GM18502 (cell line): Measurements from ENCODE around the gene B9D2.
A peak's percentile ranks its signal among the peaks of the same experiment; 100 is the strongest.
"Not testable (repeated sequence)": the region's sequence is repeated elsewhere in the genome, so short reads cannot be mapped to it uniquely, and the experiment has no call there.

ENCODE experiments used
- ATAC-seq: cut with Tn5 transposase; IDR thresholded peaks from one replicate; pipeline ENCODE4 v1.9.1; 2021; ENCODE audit warnings: mild to moderate bottlenecking; ENCODE audit not compliant: unreplicated experiment, poor library complexity

The B9D2 gene

DNA sequence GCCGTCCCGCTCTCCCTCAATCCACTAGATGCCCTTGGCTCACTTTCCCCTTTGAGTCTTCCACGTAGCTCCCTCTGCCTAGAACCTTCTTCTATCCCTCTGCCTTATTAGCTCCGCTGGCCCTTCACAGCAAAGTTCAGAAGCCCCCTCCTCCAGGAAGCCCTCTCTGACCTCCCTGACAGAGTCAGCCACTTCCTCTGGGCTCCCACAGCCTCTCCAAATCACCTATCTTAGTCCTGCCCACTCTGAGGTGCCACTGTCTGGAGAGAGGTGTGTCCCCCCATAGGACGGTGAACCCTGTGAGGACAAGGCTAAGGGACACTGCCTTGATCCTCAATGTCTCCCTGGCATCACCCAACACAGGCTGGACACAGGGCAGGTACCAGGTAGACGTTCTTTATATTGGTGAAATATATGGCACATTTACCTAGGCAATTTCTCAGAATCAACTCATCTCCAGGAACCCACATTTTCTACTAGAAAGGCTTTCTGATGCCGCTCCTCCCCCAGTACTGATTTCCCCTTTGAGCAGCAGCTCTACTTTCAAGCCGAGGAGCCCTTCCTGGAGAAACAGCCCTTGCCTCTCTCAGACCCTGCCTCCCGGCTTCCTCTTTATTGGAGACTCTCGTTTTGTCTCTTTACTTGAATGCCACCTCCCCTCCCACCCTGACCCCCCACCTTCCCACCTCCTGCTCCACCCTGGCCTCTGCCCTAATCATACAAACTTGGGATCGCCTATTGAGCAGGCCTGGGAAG lies 6.8 kb downstream of the B9D2 start:
- ATAC-seq: no peak

DNA sequence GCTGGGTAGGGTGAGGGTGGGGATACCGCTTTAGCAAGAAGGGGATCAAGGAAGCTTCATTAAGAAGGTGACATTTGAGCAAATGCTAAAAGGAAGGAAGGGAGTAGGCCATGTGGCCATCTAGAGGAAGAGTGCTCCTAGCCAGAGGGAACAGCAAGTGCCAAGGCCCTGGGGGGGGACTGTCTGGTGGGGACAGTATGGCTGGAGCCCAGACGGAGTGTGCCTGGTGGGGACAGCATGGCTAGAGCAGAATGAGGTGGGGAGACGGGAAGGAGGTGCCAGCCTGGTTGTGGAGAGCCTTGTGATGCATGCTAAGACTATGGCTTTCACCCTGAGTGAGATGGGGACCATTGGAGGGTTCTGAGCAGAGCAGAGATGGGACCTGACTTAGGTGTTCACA lies 8.1 kb downstream of the B9D2 start:
- ATAC-seq: no peak

DNA sequence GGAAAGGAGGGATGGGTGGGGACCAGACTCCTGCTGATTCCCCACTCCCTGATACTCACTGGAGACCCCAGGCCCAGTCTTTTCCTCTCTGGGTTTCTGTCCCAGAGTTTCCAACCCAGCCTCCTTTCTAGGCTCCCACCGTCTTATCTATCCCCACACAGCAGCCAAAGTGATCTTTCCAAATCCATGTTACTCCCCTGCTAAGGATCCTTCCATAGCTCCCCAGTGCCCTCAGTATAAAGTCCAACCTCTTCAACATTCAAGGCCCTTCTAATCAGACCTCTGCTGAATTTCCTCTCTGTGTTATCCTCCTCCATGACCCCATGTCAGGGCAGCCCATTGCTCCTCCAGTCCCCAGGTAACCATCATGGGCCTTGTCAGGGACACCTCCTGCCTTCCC lies 8.9 kb downstream of the B9D2 start:
- no peak for ATAC-seq

DNA sequence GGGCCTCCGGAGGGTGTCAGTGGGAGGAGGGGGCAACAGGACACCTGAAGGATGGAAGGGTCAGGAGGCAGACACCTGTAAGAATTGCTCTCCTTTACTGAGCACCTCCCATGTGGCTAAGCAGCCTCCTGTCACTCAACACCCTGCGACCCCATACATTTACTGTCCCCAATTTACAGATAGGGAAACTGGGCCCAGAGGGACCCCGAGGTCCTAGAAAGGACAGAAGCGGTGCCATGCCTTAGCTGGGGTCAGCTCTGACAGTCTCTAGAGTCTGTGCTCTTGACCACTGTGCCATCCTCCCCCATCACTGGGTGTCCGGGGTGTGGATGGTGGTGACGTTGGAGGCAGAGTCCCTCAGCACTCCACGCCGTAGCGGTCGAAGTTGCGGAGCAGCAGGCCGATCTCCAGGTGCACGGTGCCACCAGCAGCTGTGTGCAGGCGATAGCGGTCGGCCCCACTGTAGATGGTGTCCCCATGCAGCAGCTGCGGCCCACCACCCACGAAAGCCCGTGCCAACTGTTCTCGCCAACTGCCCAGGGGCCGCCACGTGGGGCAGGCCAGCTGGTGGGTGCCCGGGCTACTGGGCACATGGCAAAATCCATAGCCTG lies 9.5 kb downstream of the B9D2 start:
- no peak for ATAC-seq

DNA sequence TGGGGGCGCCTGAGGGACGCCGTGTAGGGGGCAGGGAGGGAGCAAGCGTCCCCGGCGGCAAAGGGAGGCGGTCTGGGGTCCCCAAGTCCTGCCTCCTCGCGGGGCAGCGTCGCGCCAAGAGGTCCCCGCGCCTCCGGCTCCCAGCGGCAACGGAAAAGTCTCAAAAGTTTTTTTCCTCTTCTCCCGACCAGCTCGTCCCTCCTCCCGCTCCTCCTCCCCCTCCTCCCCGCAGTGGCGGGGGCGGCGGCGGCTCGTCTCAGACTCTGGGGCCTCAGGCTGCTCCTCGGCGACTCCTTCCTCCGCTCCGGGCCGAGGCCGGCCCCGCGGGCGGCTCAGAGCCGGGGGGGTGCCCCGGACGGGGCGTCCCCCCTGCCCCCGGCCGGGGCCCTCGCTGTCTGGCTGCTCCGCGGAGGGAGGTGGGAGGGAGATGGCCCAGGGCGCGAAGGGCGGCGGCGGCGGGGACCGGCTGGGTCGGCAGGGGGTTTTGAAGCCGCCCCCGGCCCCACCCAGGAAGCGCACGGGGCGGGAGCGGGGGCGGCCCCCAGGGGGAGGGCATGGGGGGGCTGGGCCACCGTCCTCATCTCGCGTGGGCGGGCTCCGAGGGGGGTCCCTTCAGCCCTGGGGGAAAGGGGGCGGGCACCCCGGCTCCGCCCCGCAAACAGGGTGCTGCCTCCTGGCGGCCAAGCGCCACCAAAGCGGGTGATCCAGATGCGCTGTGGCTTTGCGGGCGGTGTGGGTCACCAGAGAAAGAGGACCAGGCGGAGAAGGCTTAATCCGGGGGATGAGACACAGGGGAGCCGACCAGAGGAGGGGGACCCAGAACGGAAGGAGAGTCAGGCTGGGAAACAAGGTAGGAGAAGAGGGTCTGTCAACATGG lies 10.2 kb downstream of the B9D2 start, which contains the start of gene TGFB1:
Gene TGFB1 (minus strand): TSS at position 457 of the 877 bp plus-strand sequence. CDS start 878 bp downstream, outside the sequence.
- ATAC-seq: peak; percentile 47

DNA sequence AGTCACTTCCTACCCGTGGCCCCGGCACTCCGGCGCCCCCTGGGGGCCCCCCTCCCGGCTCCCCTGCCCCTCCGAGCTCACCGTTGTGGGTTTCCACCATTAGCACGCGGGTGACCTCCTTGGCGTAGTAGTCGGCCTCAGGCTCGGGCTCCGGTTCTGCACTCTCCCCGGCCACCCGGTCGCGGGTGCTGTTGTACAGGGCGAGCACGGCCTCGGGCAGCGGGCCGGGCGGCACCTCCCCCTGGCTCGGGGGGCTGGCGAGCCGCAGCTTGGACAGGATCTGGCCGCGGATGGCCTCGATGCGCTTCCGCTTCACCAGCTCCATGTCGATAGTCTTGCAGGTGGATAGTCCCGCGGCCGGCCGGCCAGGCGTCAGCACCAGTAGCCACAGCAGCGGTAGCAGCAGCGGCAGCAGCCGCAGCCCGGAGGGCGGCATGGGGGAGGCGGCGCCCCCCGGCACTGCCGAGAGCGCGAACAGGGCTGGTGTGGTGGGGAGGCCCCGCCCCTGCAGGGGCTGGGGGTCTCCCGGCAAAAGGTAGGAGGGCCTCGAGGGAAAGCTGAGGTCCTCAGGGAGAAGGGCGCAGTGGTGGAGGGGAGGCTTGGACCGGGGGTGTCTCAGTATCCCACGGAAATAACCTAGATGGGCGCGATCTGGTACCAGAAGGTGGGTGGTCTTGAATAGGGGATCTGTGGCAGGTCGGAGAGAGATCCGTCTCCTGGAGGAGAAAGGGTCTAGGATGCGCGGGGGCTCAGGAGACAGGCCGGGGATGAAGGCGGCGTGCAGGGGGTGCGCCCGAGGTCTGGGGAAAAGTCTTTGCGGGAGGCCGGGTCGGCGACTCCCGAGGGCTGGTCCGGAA lies 11.1 kb downstream of the B9D2 start:
- peak; percentile 24 for ATAC-seq

DNA sequence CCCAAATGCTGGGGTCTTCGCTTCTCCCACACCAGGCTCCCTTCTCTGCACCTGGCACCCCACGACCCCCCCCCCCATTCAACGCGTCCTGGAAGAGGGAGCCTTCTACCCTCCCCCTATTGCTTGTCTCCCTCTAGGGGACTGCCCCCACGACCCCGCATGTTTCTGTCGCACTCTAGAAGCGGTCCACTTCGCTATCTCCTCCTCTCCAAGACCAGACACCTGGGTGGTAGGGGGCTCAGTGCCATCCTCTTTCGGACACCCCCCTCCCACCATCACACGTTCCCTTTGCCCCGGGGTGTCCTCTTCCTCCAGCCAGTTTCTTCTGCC lies 11.7 kb downstream of the B9D2 start:
- no peak for ATAC-seq

DNA sequence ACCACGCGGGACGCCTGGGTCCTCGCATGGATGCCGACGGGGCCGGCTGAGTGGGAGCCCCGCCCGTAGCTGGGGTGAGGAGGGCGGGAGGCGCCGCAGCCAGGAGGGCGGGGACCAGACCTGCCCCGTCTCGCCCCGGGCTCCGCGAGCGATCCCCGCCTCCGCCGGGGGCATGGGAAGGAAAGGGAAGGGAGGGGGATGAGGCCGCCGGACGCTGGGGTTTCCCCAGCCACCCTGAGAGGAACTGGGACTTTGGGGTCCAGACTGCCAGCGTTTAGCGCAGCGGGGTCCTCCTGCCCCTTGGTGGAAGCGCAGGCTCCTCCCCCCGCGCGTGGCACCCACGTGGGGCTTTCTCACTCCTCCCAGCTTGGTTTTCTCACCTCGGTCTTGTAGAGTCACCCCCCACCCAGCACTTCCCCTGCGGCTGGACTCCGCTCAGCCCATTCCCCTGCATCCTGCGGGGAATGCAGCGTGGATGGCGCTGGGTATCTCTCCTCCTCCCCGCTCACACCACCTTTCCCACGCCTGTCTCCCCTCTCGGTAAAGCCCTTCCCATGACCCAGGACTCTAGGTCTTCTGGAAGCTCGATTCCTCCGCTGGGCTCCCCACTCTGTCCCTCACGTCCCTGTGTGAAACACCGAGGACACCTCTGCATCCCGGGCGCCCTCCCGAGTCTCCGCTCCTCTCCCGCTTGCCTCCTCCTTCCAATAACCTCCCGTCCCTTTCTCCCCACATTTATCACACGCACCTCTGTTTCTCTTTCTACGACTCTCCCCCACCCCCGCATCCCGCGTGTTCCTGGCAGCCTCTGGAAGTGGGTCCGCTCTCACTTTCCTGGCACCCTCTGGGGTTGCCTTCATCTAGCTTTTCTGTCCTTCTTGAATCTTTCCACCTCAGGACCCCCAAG lies 12.4 kb downstream of the B9D2 start:
- peak; percentile 44 for ATAC-seq

DNA sequence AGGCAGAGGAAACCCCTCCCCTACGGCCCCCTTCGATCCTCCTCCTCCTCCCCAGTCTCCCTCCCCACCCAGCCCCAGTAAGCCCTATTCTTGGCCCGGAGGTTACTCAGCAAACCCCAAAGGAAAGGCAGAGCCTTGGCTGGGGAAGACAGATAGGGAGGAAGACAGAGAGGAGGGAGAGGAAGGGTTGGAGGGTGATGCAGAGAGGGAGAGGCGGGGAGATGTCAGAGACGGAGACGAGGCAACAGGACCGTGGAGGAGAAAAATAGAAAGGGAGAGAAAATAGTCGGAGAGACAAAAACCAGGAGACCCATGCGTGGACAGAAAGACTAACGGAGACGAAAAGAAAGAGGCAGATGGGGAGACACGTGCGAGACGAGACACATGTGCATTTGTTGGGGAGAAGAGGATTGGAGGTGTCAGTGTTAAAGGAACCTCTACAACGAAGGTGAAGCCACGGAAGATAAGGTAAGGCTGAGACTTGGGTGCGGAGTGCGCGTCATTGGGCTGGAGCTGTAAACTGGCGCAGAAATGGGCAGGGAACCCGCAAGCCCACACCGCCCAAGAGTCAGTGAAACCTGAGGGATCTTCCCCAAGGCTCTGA lies 13.1 kb downstream of the B9D2 start:
- peak; percentile 11 for ATAC-seq

DNA sequence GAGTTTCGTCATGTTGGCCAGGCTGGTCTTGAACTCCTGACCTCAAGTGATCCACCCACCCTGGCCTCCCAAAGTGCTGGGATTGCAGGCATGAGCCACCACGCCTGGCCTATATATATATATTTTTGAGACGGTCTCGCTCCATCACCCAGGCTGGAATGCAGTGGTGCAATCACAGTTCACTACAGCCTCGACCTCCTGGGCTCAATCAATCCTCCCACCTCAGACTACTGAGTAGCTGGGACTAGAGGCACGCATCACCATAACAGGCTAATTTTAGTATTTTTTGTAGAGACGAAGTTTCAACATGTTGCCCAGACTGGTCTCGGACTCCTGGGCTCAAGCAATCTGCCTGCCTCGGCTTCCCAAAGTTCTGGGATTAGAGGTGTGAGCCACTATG lies 17.0 kb downstream of the B9D2 start:
- ATAC-seq: not testable (repeated sequence)

DNA sequence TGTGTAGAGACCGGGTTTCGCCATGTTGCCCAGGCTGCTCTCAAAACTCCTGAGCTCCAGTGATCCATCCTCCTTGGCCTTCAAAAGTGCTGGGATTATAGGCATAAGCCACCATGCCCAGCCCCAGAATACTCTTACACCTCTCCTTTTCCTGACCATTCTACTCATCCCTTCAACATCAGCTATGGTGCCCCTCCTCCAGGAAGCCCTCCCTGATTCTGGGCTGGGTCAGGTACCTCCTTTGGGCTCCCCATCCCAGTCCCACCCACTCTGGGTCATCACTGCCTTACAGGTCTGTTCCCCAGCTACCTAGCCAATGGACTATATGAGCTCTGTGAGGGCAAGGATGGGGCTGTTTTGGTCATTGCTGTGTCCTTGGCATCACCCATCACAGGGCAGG lies 19.8 kb downstream of the B9D2 start:
- no peak for ATAC-seq

DNA sequence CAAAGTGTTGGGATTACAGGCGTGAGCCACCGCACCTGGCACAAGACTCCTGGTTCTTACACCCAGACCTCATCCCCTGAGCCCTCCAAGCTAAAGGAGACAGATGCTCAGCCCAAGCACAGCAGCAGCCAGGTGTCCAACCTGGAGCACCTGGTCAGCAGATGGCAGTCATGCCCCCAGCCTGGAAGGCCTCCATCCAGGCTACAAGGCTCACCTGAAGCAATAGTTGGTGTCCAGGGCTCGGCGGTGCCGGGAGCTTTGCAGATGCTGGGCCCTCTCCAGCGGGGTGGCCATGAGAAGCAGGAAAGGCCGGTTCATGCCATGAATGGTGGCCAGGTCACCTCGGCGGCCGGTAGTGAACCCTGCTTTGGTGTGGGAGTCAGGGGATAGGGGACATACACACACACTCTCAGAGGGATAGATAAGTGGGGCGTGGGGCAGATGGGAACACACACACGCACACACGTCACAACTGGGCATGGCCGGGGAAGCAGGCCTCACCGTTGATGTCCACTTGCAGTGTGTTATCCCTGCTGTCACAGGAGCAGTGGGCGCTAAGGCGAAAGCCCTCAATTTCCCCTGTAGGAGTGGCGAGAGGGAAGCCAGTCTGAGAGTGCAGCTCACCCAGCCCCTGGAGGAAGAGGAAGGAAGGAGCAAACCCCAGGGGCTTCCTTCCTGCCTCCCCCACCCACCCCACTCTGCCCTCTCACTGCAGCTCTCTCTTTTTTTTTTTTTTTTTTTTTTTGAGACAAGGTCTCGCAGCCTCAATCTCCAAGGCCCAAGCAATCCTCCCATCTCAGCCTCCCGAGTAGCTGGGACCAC lies 22.1 kb downstream of the B9D2 start:
- no peak for ATAC-seq

DNA sequence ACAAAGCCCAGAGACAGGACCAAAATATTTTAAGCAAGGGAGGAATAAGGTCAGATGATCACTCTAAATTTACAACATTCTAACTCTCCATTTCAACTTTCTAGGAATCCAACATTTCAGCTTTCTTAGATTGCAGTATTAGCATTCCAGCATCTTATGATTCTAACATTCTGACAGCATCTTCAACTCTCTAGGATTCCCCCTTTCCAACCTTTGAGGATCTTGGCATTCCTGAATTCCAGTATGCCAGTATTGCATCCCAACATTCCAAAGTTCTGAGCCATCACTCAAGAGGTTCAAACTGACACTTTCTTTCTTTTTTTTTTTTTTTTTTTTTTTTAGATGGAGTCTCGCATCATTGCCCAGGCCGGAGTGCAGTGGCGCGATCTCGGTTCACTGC lies 24.0 kb downstream of the B9D2 start:
- no peak for ATAC-seq

DNA sequence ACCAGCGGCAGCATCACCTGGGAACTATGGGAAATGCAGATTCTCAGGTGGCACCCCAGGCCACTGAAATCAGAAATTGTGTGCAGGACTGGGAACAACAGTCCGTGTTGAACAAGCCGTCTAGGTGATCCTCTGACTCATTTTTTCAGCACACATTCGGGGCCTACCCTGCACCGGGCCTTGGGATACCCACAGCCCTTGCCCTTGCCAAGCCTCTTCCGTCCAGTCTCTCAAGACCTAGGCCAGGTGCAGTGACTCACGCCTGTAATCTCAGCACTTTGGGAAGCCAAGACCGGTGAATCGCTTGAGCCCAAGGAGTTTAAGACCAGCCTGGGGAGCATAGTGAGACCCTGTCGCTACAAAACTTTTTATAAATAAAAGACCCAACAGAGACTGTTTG lies 28.5 kb downstream of the B9D2 start:
- no peak for ATAC-seq

DNA sequence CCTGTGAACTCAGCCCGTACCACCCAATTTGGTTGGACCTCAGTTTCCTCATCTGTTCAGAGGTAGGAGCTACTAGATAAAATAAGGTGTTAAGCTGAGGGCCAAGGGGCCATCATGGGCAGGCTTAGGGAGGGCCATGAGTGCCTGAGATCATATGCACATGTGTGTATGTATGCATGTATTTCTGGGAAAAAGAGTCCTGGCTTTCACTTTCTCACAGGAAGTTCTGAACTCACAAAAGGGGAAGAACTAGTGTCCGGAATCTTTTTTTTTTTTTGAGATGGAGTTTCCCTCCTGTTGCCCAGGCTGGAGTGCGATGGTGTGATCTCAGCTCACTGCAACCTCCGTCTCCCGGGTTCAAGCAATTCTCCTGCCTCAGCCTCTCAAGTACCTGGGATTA lies 29.2 kb downstream of the B9D2 start:
- ATAC-seq: no peak

DNA sequence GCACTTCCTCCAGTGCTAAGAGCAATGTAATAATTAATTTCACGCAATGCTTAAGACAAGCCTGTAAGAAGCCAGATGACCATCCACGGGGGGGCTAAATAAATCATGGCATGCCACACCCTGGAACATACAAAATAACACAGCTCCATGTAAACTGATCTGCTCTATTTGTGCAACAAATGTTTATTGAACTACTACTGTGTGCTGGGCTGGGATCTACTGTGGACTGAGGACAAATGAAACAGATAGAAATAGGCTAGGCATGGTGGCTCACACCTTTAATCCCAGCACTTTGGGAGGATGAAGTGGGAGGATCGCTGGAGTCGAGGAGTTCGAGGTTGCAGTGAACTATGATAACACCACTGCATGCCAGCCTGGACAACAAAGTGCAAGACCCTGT lies 31.5 kb downstream of the B9D2 start:
- ATAC-seq: no peak

DNA sequence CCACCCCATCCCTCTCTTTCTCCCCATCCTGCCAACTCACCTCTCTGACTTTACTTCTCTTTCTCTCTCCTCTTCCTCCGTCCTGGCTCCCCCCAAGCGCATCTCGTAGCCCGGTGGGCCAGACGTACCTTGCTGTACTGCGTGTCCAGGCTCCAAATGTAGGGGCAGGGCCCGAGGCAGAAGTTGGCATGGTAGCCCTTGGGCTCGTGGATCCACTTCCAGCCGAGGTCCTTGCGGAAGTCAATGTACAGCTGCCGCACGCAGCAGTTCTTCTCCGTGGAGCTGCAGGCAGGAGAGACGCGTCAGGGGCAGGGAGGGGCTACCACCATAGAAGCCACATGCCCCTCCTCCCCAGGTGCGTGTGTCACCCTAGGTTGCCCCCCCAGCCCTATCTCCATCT lies 31.9 kb downstream of the B9D2 start:
- no peak for ATAC-seq
